GM12878 (cell line): ENCODE data around the gene NOL11. TPM values are rescaled to one million over a fixed set of nuclear protein-coding genes. Genes with fewer than 3 reads are reported as not detected.

Experiments used
- ATAC-seq: fragments of 200-7000 bp; cut with Tn5 transposase; 3 replicates; pipeline ENCODE4 v1.9.1; 2020; ENCODE audit warnings: mild to moderate bottlenecking, moderate library complexity
- BruUV-seq: library from RNA; stranded (reverse); fragments of 400-500 nt; replicated peaks from 2 replicates; lab custom pipeline; 2021; lab: Mats Ljungman, UMichigan
- CTCF ChIA-PET: fragments of 300-600 bp; sonication (Branson Sonifier 250); formaldehyde crosslinking; extraction: SDS; loops from one replicate; lab custom pipeline; 2021; ENCODE audit warnings: inconsistent platforms; lab: Yijun Ruan, JAX
- POLR2A ChIA-PET: fragments of 350-600 bp; formaldehyde crosslinking; extraction: SDS; loops from one replicate; lab custom pipeline; 2021; ENCODE audit warnings: inconsistent platforms; lab: Charles Lee
- RAD21 ChIA-PET: fragments of 300-600 bp; sonication (Branson Sonifier 250); formaldehyde crosslinking; loops from one replicate; lab custom pipeline; 2023; ENCODE audit warnings: antibody characterized with exemption; ENCODE audit not compliant: unreplicated experiment; lab: Charles Lee
- SMC1A ChIA-PET: fragments of 300-600 bp; sonication (Branson Sonifier 250); formaldehyde crosslinking; loops from one replicate; lab custom pipeline; 2023; ENCODE audit not compliant: unreplicated experiment, uncharacterized antibody; lab: Charles Lee
- DNase-seq: peaks from one replicate; pipeline ENCODE4 v3.0.0-alpha.2; 2011; ENCODE audit warnings: low read depth, low spot score
- FAIRE-seq: peaks from 3 replicates; lab custom pipeline; 2011; peaks lifted over from hg19 to GRCh38; lab: Jason Lieb, UNC
- H2AFZ ChIP-seq: 2 replicates; pipeline ENCODE4 v1.6.0; 2011; ENCODE audit warnings: low read depth, low read length, control low read depth; ENCODE audit not compliant: control insufficient read depth
- H3K27ac ChIP-seq: 2 replicates; pipeline ENCODE4 v1.5.1; 2011; ENCODE audit warnings: control low read depth; ENCODE audit not compliant: control insufficient read depth, insufficient read depth
- H3K27me3 ChIP-seq, 2 experiments: replicated peaks in 1 of 2; 2 replicates each; pipeline versions ENCODE4 v1.6.0 to v1.6.1; 2011; ENCODE audit warnings: low read length in 1 of 2; ENCODE audit not compliant: control insufficient read depth in 2 of 2, insufficient read depth in 2 of 2
- H3K36me3 ChIP-seq, 2 experiments: 2 replicates each; pipeline ENCODE4 v1.5.1; 2011; ENCODE audit warnings: low read length in 1 of 2; ENCODE audit not compliant: control insufficient read depth in 2 of 2, insufficient read depth in 2 of 2
- H3K4me1 ChIP-seq: 2 replicates; pipeline ENCODE4 v1.6.1; 2011; ENCODE audit warnings: mild to moderate bottlenecking, low read length, moderate library complexity, mixed read lengths; ENCODE audit not compliant: control insufficient read depth, insufficient read depth
- H3K4me2 ChIP-seq: 2 replicates; pipeline ENCODE4 v1.6.0; 2011; ENCODE audit warnings: control low read depth; ENCODE audit not compliant: control insufficient read depth, insufficient read depth
- H3K4me3 ChIP-seq: fragments of 200-600 bp; sonication (generic); 2 replicates; pipeline ENCODE4 v1.5.1; 2016
- H3K79me2 ChIP-seq: 2 replicates; pipeline ENCODE4 v1.6.0; 2011; ENCODE audit warnings: low read length; ENCODE audit not compliant: control insufficient read depth, insufficient read depth
- H3K9ac ChIP-seq: 2 replicates; pipeline ENCODE4 v1.8.0; 2011; ENCODE audit warnings: low read length, control low read depth, mixed read lengths; ENCODE audit not compliant: control insufficient read depth, insufficient read depth
- H3K9me3 ChIP-seq: replicated peaks from 3 replicates; pipeline ENCODE4 v1.5.1; 2011; ENCODE audit warnings: mild to moderate bottlenecking, low read length; ENCODE audit not compliant: control insufficient read depth, insufficient read depth
- H4K20me1 ChIP-seq: 2 replicates; pipeline ENCODE4 v1.6.0; 2011; ENCODE audit not compliant: control insufficient read depth, insufficient read depth
- CBX5 ChIP-seq: sonication (generic); IDR thresholded peaks from 2 replicates; pipeline ENCODE4 v1.6.1; 2016; ENCODE audit warnings: low read depth, moderate library complexity, mild to moderate bottlenecking, inconsistent platforms
- CEBPB ChIP-seq, 2 experiments: fragments of 150-350 bp in 1 of 2; IDR thresholded peaks; 2 replicates each; pipeline ENCODE4 v1.6.1; 2012 to 2014; ENCODE audit warnings: low read depth in 2 of 2, low read length in 2 of 2, borderline replicate concordance in 1 of 2, inconsistent platforms in 1 of 2
- DPF2 ChIP-seq: fragments of 450-650 bp; IDR thresholded peaks from 2 replicates; pipeline ENCODE4 v1.6.1; 2017; ENCODE audit warnings: mild to moderate bottlenecking
- RELA ChIP-seq: fragments of 450-650 bp; IDR thresholded peaks from 2 replicates; pipeline ENCODE4 v1.8.0; 2014; ENCODE audit warnings: borderline replicate concordance; ENCODE audit not compliant: partially characterized antibody
- SP1 ChIP-seq: IDR thresholded peaks from one replicate; pipeline ENCODE4 v1.6.1; 2011; ENCODE audit warnings: low read depth, low read length
- ZZZ3 ChIP-seq: IDR thresholded peaks from 2 replicates; pipeline ENCODE4 v1.6.1; 2011; ENCODE audit warnings: low read depth; ENCODE audit not compliant: control insufficient read depth, insufficient read length
- WGBS: methylation state at CpG from one replicate; pipeline ENCODE4 v1.1.6; 2016; ENCODE audit warnings: low lambda C conversion rate; ENCODE audit not compliant: insufficient replicate concordance, insufficient coverage; ENCODE audit errors: missing lambda C conversion rate; 5-methylcytosine and 5-hydroxymethylcytosine counted together
- in situ Hi-C: fragments of 300-500 bp; cut with MboI; formaldehyde crosslinking; loops from 9 replicates; pipeline ENCODE4 v1.14.3; 2018; ENCODE audit warnings: mixed read lengths
- intact Hi-C: fragments of 100-400 bp; cut with micrococcal nuclease; formaldehyde crosslinking; loops from one replicate; pipeline ENCODE4 v1.14.2; 2022; ENCODE audit not compliant: unreplicated experiment
- polyA plus RNA-seq, 11 experiments: library from polyadenylated mRNA; depleted of rRNA in 4 of 11; unstranded in 6 of 11; stranded (reverse) in 5 of 11; fragments of >200 nt; fragmentation: Nextera tagmentation in 4 of 11; fragmentation: Illumina TruSeq in 1 of 11; extraction: Ambion mirVana in 4 of 11; extraction: Trizol in 1 of 11; gene quantifications; 1 replicate in 1 of 11; 2 replicates in 10 of 11; pipeline versions ENCODE4 v1.2.1 to v1.2.3, GENCODE V29; 2011 to 2016; ENCODE audit warnings: inconsistent platforms in 2 of 11, missing spikeins in 2 of 11, low read depth in 1 of 11
- total RNA-seq, 4 experiments: library from RNA; depleted of rRNA in 3 of 4; stranded (reverse); fragments of >200 nt in 3 of 4; fragmentation: Illumina TruSeq in 1 of 4; extraction: Trizol in 1 of 4; gene quantifications; 2 replicates each; pipeline versions ENCODE4 v1.2.1 to v1.2.3, GENCODE V29; 2013 to 2021
- TF ChIP-seq, protein P1 (sequence below): fragments of 450-650 bp; formaldehyde crosslinking; IDR thresholded peaks from 2 replicates; pipeline ENCODE4 v1.5.0; 2022; ENCODE audit warnings: mild to moderate bottlenecking, missing genetic modification characterization
- TF ChIP-seq, protein P2 (sequence below): IDR thresholded peaks from 2 replicates; pipeline ENCODE4 v1.6.1; 2011; ENCODE audit warnings: mild to moderate bottlenecking, low read depth, low read length, moderate library complexity; ENCODE audit not compliant: insufficient replicate concordance
- TF ChIP-seq, protein P3 (sequence below): fragments of 450-650 bp; formaldehyde crosslinking; IDR thresholded peaks from 2 replicates; pipeline ENCODE4 v1.4.0; 2022; ENCODE audit warnings: mild to moderate bottlenecking, moderate library complexity

The NOL11 gene
- total and polyA plus RNA-seq, 10 of the 15 experiments (the other 5 are each of a cell fraction or from before 2014, with no cell fraction given), result 54.8 to 130 (median 94.6) TPM

GRCh38 chr17:67696347-67696746, 21.4 kb upstream of the NOL11 start (continued):
- TF ChIP-seq, protein P1, sequence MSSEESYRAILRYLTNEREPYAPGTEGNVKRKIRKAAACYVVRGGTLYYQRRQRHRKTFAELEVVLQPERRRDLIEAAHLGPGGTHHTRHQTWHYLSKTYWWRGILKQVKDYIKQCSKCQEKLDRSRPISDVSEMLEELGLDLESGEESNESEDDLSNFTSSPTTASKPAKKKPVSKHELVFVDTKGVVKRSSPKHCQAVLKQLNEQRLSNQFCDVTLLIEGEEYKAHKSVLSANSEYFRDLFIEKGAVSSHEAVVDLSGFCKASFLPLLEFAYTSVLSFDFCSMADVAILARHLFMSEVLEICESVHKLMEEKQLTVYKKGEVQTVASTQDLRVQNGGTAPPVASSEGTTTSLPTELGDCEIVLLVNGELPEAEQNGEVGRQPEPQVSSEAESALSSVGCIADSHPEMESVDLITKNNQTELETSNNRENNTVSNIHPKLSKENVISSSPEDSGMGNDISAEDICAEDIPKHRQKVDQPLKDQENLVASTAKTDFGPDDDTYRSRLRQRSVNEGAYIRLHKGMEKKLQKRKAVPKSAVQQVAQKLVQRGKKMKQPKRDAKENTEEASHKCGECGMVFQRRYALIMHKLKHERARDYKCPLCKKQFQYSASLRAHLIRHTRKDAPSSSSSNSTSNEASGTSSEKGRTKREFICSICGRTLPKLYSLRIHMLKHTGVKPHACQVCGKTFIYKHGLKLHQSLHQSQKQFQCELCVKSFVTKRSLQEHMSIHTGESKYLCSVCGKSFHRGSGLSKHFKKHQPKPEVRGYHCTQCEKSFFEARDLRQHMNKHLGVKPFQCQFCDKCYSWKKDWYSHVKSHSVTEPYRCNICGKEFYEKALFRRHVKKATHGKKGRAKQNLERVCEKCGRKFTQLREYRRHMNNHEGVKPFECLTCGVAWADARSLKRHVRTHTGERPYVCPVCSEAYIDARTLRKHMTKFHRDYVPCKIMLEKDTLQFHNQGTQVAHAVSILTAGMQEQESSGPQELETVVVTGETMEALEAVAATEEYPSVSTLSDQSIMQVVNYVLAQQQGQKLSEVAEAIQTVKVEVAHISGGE (CRISPR knock-in tag), result no peak
- TF ChIP-seq RELA (no peak), CBX5 (no peak)
- TF ChIP-seq, protein P2, sequence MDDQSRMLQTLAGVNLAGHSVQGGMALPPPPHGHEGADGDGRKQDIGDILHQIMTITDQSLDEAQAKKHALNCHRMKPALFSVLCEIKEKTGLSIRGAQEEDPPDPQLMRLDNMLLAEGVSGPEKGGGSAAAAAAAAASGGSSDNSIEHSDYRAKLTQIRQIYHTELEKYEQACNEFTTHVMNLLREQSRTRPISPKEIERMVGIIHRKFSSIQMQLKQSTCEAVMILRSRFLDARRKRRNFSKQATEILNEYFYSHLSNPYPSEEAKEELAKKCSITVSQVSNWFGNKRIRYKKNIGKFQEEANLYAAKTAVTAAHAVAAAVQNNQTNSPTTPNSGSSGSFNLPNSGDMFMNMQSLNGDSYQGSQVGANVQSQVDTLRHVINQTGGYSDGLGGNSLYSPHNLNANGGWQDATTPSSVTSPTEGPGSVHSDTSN, result no peak

DNA sequence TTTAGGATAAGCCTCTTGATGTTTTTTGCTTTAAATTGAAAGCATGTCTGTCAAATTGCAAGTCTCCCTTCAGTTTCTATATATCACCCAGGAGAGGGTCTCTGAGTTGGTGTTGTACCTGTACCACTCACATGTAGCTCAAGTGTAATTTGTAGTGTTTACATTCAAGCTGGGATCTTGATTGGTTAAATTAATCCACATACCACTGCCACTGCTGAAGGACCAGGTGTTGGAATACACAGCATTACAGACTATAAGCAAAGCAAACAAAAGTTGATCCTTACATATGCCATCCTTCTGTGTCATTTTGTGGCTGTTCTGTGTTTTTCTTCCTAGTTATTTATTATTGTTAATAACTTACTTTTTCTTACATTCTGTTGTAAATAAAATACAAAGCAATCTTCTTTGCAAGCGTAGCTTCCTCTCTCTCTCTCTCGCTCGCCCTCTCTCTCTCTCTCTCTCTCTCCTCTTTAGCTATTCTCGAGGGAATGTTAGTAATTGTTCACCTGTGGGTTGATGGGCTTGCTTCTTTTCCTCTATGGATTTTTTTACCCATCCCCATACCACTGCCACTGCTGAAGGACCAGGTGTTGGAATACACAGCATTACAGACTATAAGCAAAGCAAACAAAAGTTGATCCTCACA, 20.8 kb upstream of the NOL11 start:
- ATAC-seq (no peak), FAIRE-seq (peak; percentile 31), DNase-seq (no peak)
- in situ Hi-C loops (no loop called here), intact Hi-C loops (no loop called here)
- WGBS, result 70% methylated on average over 4 of the region's 4 CpGs
- Histone ChIP-seq H3K9ac (no peak overlapping the region), H3K4me1 (no peaks in the 10 kb centered on the region), H3K36me3 (no peaks in the 10 kb centered on the region), H3K9me3 (no peaks in the 10 kb centered on the region), H3K4me2 (no peak overlapping the region), H4K20me1 (no peaks in the 10 kb centered on the region), H3K27ac (no peak overlapping the region), H3K27me3 (no peaks in the 10 kb centered on the region), H2AFZ (no peak overlapping the region), H3K79me2 (no peaks in the 10 kb centered on the region), H3K4me3 (no peak overlapping the region)
- POLR2A ChIA-PET, result interaction anchor here (0.7 to 0.8 kb wide), 2 partner anchors 22 to 1056 kb away, joined by 3 read pairs; no protein-coding TSS in a partner anchor
- RAD21 ChIA-PET, result interaction anchor here (0.9 kb wide), 1 partner anchor 9 kb away, joined by 4 read pairs; no protein-coding TSS in a partner anchor
- SMC1A ChIA-PET, result interaction anchor here (1.8 kb wide), 1 partner anchor 9 kb away, joined by 7 read pairs; no protein-coding TSS in a partner anchor
- BruUV-seq, result no TSS peak
- CTCF ChIA-PET, result interaction anchor here (0.7 to 1.0 kb wide), 2 partner anchors 10 to 67 kb away, joined by 3 to 5 read pairs; no protein-coding TSS in a partner anchor
- TF ChIP-seq CEBPB (IDR thresholded peaks at IDR 0.05; ENCODE audit: borderline replicate concordance in 1 of 2, low read depth in 2 of 2, low read length in 2 of 2) (no peak), DPF2 (no peak), SP1 (no peak), ZZZ3 (peak; percentile 56)
- TF ChIP-seq, protein P3, sequence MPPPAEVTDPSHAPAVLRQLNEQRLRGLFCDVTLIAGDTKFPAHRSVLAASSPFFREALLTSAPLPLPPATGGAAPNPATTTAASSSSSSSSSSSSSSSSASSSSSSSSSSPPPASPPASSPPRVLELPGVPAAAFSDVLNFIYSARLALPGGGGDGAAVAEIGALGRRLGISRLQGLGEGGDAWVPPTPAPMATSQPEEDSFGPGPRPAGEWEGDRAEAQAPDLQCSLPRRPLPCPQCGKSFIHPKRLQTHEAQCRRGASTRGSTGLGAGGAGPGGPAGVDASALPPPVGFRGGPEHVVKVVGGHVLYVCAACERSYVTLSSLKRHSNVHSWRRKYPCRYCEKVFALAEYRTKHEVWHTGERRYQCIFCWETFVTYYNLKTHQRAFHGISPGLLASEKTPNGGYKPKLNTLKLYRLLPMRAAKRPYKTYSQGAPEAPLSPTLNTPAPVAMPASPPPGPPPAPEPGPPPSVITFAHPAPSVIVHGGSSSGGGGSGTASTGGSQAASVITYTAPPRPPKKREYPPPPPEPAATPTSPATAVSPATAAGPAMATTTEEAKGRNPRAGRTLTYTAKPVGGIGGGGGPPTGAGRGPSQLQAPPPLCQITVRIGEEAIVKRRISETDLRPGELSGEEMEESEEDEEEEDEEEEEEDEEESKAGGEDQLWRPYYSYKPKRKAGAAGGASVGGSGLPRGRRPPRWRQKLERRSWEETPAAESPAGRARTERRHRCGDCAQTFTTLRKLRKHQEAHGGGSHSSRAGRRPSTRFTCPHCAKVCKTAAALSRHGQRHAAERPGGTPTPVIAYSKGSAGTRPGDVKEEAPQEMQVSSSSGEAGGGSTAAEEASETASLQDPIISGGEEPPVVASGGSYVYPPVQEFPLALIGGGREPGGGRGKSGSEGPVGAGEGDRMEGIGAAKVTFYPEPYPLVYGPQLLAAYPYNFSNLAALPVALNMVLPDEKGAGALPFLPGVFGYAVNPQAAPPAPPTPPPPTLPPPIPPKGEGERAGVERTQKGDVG (CRISPR knock-in tag), result no peak
